ENCODE results near the gene ATP6V0A4.

ATP6V0A4 gene

GRCh38 chr7:138669364-138669763 lies 128.6 kb downstream of the ATP6V0A4 start:
- no peaks in the 10 kb centered on the region for H3K79me2 ChIP-seq (ENCODE audit: insufficient read depth, low read length)
- H3K27ac ChIP-seq (ENCODE audit: low read depth, low read length, poor library complexity, severe bottlenecking): no peak overlapping the region
- no peaks in the 10 kb centered on the region for H4K20me1 ChIP-seq (ENCODE audit: insufficient read depth, low read length)
- TF ChIP-seq EZH2 (IDR thresholded peaks at IDR 0.05; ENCODE audit: borderline replicate concordance, low read length): no peak
- TF ChIP-seq CTCF (IDR thresholded peaks at IDR 0.05; ENCODE audit: low read length): no peak
- no peaks in the 10 kb centered on the region for H3K36me3 ChIP-seq (ENCODE audit: insufficient read depth, low read length)
- H3K27me3 ChIP-seq (ENCODE audit: insufficient read depth, low read length): no peaks in the 10 kb centered on the region
- H3K9me3 ChIP-seq (ENCODE audit: low read length): no peaks in the 10 kb centered on the region
- H3K4me2 ChIP-seq (ENCODE audit: low read length): no peak overlapping the region
- no peaks in the 10 kb centered on the region for H3F3A ChIP-seq (ENCODE audit: insufficient read depth, low read length)
- no peak overlapping the region for H3K9ac ChIP-seq (ENCODE audit: low read length)
- no peak overlapping the region for H2AFZ ChIP-seq (ENCODE audit: low read length)
- H3K4me3 ChIP-seq (ENCODE audit: low read depth, low read length, poor library complexity, severe bottlenecking): no peak overlapping the region
- H3K4me1 ChIP-seq (ENCODE audit: insufficient read depth, low read length, severe bottlenecking): no peaks in the 10 kb centered on the region
- no peaks in the 10 kb centered on the region for H3K9me2 ChIP-seq (ENCODE audit: low read depth, low read length)

- Histone ChIP-seq H4K20me1 (ENCODE audit: insufficient read depth, low read length) (no peaks in the 10 kb centered on the region), H3F3A (ENCODE audit: insufficient read depth, low read length) (no peaks in the 10 kb centered on the region), H3K9me3 (ENCODE audit: low read length) (no peaks in the 10 kb centered on the region), H3K4me1 (ENCODE audit: insufficient read depth, low read length, severe bottlenecking) (no peaks in the 10 kb centered on the region), H3K79me2 (ENCODE audit: insufficient read depth, low read length) (no peaks in the 10 kb centered on the region), H3K27me3 (ENCODE audit: insufficient read depth, low read length) (no peaks in the 10 kb centered on the region), H3K9ac (ENCODE audit: low read length) (no peak overlapping the region), H3K36me3 (ENCODE audit: insufficient read depth, low read length) (no peaks in the 10 kb centered on the region), H3K4me2 (ENCODE audit: low read length) (no peak overlapping the region), H3K4me3 (ENCODE audit: low read depth, low read length, poor library complexity, severe bottlenecking) (no peak overlapping the region), H3K9me2 (ENCODE audit: low read depth, low read length) (no peaks in the 10 kb centered on the region), H2AFZ (ENCODE audit: low read length) (no peak overlapping the region), H3K27ac (ENCODE audit: low read depth, low read length, poor library complexity, severe bottlenecking) (no peak overlapping the region)
- TF ChIP-seq CTCF (IDR thresholded peaks at IDR 0.05; ENCODE audit: low read length) (no peak), EZH2 (IDR thresholded peaks at IDR 0.05; ENCODE audit: borderline replicate concordance, low read length) (no peak)
Observed at GRCh38 chr7:138668946-138669345, 129.1 kb downstream of the ATP6V0A4 start.

GRCh38 chr7:138668229-138668596 lies 129.8 kb downstream of the ATP6V0A4 start:
- H3K4me3 ChIP-seq (ENCODE audit: low read depth, low read length, poor library complexity, severe bottlenecking): no peak overlapping the region
- H3K27ac ChIP-seq (ENCODE audit: low read depth, low read length, poor library complexity, severe bottlenecking): no peak overlapping the region
- H3K9me3 ChIP-seq (ENCODE audit: low read length): no peaks in the 10 kb centered on the region
- no peak for TF ChIP-seq EZH2 (IDR thresholded peaks at IDR 0.05; ENCODE audit: borderline replicate concordance, low read length)
- no peak for TF ChIP-seq CTCF (IDR thresholded peaks at IDR 0.05; ENCODE audit: low read length)
- H3K79me2 ChIP-seq (ENCODE audit: insufficient read depth, low read length): no peaks in the 10 kb centered on the region
- H3K36me3 ChIP-seq (ENCODE audit: insufficient read depth, low read length): no peaks in the 10 kb centered on the region
- no peaks in the 10 kb centered on the region for H3K9me2 ChIP-seq (ENCODE audit: low read depth, low read length)
- no peaks in the 10 kb centered on the region for H3K4me1 ChIP-seq (ENCODE audit: insufficient read depth, low read length, severe bottlenecking)
- H3K9ac ChIP-seq (ENCODE audit: low read length): no peak overlapping the region
- H3F3A ChIP-seq (ENCODE audit: insufficient read depth, low read length): no peaks in the 10 kb centered on the region
- no peak overlapping the region for H2AFZ ChIP-seq (ENCODE audit: low read length)
- H3K4me2 ChIP-seq (ENCODE audit: low read length): no peak overlapping the region
- H3K27me3 ChIP-seq (ENCODE audit: insufficient read depth, low read length): no peaks in the 10 kb centered on the region
- H4K20me1 ChIP-seq (ENCODE audit: insufficient read depth, low read length): no peaks in the 10 kb centered on the region
